Heart left ventricle (tissue), 13 donors: ENCODE measurements around the gene KSR2.

Experiments used
- CTCF ChIP-seq, 12 donors: fragments of 200-600 bp; sonication (generic) in 4 of 12; IDR thresholded peaks; one replicate each; pipeline versions ENCODE4 v1.5.0 to v1.8.0; 2018 to 2022; ENCODE audit warnings: antibody characterized with exemption in 12 of 12, mild to moderate bottlenecking in 5 of 12
- POLR2A ChIP-seq, 2 donors: fragments of 450-650 bp; IDR thresholded peaks; one replicate each; pipeline ENCODE4 v1.6.1; 2017; ENCODE audit warnings: antibody characterized with exemption in 2 of 2, mild to moderate bottlenecking in 2 of 2, moderate library complexity in 2 of 2
- donor health status: ischemic (EF 13 %, LVEDD 7.1; RV severe dilation, severe dysfunction).
- donor health status: DM: no; HTN: yes; CAD: no.
- donor health status: DM: no; HTN: no; CAD: no.
- donor health status: ischemic (EF 25% LVEDD 6.9; RV normal size, moderate dysfunction).
- donor health status: ischemic (EF 25% LVEDD 5.7; RV mildly dilated, moderate dysfunction).
- donor health status: ischemic (EF 35%, LVEDD 5.7; RV mildly dilated, moderate dysfunction).
- donor health status: nonischemic (EF 11% LVEDD 7.7; RV severe dilation, severe dysfunction).
- donor health status: DM: yes; HTN: yes; CAD: no.
- donor health status: PGD.
- donor health status: ischemic (EF 29% LVEDD 5.4; RV normal size, mild dysfunction).
- donor health status: nonischemic (EF 23%, LVEDD 6.1; RV moderate dilation, normal function).

DNA sequence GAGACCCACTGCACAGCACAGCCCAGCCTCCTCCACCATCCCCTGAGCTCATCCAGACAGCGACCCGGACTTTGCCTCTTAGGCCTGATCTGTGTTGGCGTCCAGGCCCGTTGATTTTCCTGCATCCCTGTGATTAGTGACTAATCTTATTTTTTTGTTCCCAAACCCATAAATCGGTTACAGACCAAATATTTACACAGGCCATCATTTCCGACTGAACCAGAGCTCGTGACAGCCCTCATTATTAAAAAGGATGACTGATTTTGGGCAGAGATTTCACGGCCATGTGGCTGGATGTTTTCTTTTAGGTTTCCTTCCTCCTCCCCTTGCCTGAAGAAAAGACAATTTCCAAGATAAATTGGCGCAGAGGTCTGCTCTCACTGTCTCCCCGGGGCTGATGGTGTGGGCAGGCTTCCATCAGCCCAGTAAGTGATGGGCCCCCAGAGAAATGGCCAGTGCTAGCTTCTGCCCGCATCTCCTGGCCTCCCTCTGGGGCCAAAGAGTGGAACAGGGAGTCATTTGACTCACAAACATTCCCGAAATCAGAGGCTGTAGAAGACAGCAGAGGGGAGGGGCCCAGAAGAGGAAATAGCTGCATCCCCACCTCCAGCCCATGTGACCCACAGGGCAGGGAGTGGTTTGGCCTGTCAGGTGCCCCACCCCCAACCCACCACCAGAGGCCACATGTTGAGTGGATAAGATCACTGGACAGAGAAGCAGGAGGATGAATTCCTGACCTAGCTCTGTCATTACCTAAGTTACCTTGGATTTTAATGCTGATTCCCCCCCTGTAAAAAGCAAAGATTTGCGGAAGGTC lies 283.5 kb downstream of the KSR2 start:
- TF ChIP-seq CTCF (IDR thresholded peaks at IDR 0.05) (no peak), POLR2A (IDR thresholded peaks at IDR 0.05) (no peak)
